Mesenchymal stem cell (in vitro differentiated cells and primary cell): ENCODE results near the gene ARAP2.

ENCODE experiments used
- DNase-seq: peaks from one replicate; pipeline ENCODE4 v3.0.0-alpha.2; 2013
- H2AFZ ChIP-seq: one replicate; pipeline ENCODE4 v1.6.1; 2013; ENCODE audit warnings: low read depth, mild to moderate bottlenecking, control low read depth, inconsistent platforms, low read length, moderate library complexity
- H2AK5ac ChIP-seq: 2 replicates; pipeline ENCODE4 v1.6.1; 2013; ENCODE audit warnings: low read length, moderate library complexity, mild to moderate bottlenecking, inconsistent platforms; ENCODE audit not compliant: severe bottlenecking
- H2BK120ac ChIP-seq: one replicate; pipeline ENCODE4 v1.6.1; 2013; ENCODE audit warnings: low read depth, mild to moderate bottlenecking, inconsistent platforms, low read length, moderate library complexity
- H2BK12ac ChIP-seq, 2 experiments: one replicate each; pipeline ENCODE4 v1.6.1; 2013; ENCODE audit warnings: inconsistent platforms in 2 of 2, low read length in 2 of 2, mild to moderate bottlenecking in 2 of 2, moderate library complexity in 2 of 2, control low read depth in 1 of 2
- H2BK15ac ChIP-seq: one replicate; pipeline ENCODE4 v1.6.1; 2013; ENCODE audit warnings: mild to moderate bottlenecking, low read depth, inconsistent platforms; ENCODE audit not compliant: poor library complexity, severe bottlenecking
- H2BK5ac ChIP-seq: 2 replicates; pipeline ENCODE4 v1.6.1; 2013; ENCODE audit warnings: low read depth, mild to moderate bottlenecking, low read length, control low read depth, inconsistent platforms; ENCODE audit not compliant: poor library complexity, severe bottlenecking
- H3K14ac ChIP-seq, 2 experiments: one replicate each; pipeline ENCODE4 v1.6.1; 2013; ENCODE audit warnings: inconsistent platforms in 2 of 2, low read length in 2 of 2, control low read depth in 1 of 2, mild to moderate bottlenecking in 1 of 2, moderate library complexity in 1 of 2
- H3K18ac ChIP-seq, 2 experiments: one replicate each; pipeline ENCODE4 v1.6.1; 2013; ENCODE audit warnings: inconsistent platforms in 2 of 2, low read length in 2 of 2, control low read depth in 1 of 2, low read depth in 1 of 2, mild to moderate bottlenecking in 1 of 2
- H3K23ac ChIP-seq, 2 experiments: one replicate each; pipeline ENCODE4 v1.6.1; 2013; ENCODE audit warnings: inconsistent platforms in 2 of 2, low read length in 2 of 2, mild to moderate bottlenecking in 2 of 2, moderate library complexity in 2 of 2, control low read depth in 1 of 2
- H3K27ac ChIP-seq: 2 replicates; pipeline ENCODE4 v1.5.1; 2013; ENCODE audit warnings: mild to moderate bottlenecking, moderate library complexity, low read length, control low read depth, inconsistent platforms; ENCODE audit not compliant: poor library complexity, severe bottlenecking
- H3K27me3 ChIP-seq, 2 experiments: 2 replicates each; pipeline versions ENCODE4 v1.6.1 to v1.7.0; 2013; ENCODE audit warnings: low read length in 2 of 2, mild to moderate bottlenecking in 2 of 2, moderate library complexity in 2 of 2, control low read depth in 1 of 2, inconsistent platforms in 1 of 2; ENCODE audit not compliant: control insufficient read depth in 1 of 2, insufficient read depth in 1 of 2
- H3K36me3 ChIP-seq, 2 experiments: 2 replicates each; pipeline versions ENCODE4 v1.6.1 to v1.7.0; 2013; ENCODE audit warnings: low read length in 2 of 2, control low read depth in 1 of 2, inconsistent platforms in 1 of 2, low read depth in 1 of 2, mild to moderate bottlenecking in 1 of 2; ENCODE audit not compliant: insufficient read depth in 2 of 2, control insufficient read depth in 1 of 2
- H3K4ac ChIP-seq, 2 experiments: one replicate each; pipeline ENCODE4 v1.6.1; 2013; ENCODE audit warnings: inconsistent platforms in 2 of 2, low read length in 2 of 2, mild to moderate bottlenecking in 2 of 2, moderate library complexity in 2 of 2, control low read depth in 1 of 2, low read depth in 1 of 2
- H3K4me1 ChIP-seq: 2 replicates; pipeline ENCODE4 v1.6.1; 2013; ENCODE audit warnings: low read depth, low read length, control low read depth; ENCODE audit not compliant: control insufficient read depth, insufficient read depth
- H3K4me2 ChIP-seq: 2 replicates; pipeline ENCODE4 v1.6.1; 2013; ENCODE audit warnings: low read length, mild to moderate bottlenecking, inconsistent platforms; ENCODE audit not compliant: poor library complexity, severe bottlenecking
- H3K4me3 ChIP-seq, 2 experiments: 2 replicates each; pipeline versions ENCODE4 v1.5.1 to v1.7.0; 2013; ENCODE audit warnings: low read length in 2 of 2, mild to moderate bottlenecking in 2 of 2, control low read depth in 1 of 2, low read depth in 1 of 2; ENCODE audit not compliant: insufficient read depth in 1 of 2
- H3K79me1 ChIP-seq: replicated peaks from 2 replicates; pipeline ENCODE4 v1.6.1; 2013; ENCODE audit warnings: mild to moderate bottlenecking, control low read depth, low read length, inconsistent platforms; ENCODE audit not compliant: poor library complexity, severe bottlenecking
- H3K9ac ChIP-seq: 2 replicates; pipeline ENCODE4 v1.7.0; 2013; ENCODE audit warnings: mild to moderate bottlenecking, low read length, moderate library complexity
- H3K9me3 ChIP-seq: 2 replicates; pipeline ENCODE4 v1.7.0; 2013; ENCODE audit warnings: mild to moderate bottlenecking, low read length; ENCODE audit not compliant: control insufficient read depth
- H4K8ac ChIP-seq: one replicate; pipeline ENCODE4 v1.6.1; 2013; ENCODE audit warnings: inconsistent platforms, mild to moderate bottlenecking, low read length, moderate library complexity
- H4K91ac ChIP-seq: one replicate; pipeline ENCODE4 v1.6.1; 2013; ENCODE audit warnings: mild to moderate bottlenecking, low read length, inconsistent platforms
- WGBS: methylation state at CpG from one replicate; pipeline ENCODE4 v1.1.7; 2013; ENCODE audit warnings: mixed read lengths; 5-methylcytosine and 5-hydroxymethylcytosine counted together

Gene ARAP2

DNA sequence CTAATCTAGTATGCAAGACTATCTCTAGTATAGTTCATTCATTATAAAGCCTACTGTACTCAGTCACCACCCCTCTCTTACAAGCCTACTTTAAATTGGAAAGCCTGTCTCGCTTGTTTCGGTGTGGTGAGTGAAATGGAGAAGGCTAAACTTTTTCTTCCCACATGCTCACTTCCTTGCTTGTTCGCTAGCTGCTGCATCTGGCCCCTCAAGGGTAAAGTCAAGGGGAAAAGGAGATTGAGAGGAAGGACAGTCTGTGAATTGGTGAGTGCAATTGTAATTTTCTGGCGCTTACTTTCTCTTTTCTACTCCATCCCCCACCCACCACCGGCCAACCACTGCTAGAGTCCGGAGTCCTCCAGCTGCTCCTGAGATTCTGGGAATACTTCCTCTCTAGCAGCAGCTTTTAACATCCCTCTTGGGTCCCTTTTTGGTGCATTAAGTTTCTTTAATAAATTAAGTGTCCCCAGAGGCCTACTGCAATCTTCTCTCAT, 12.1 kb upstream of the ARAP2 start:
- Histone ChIP-seq H3K4me3 (no peak overlapping the region), H3K79me1 (no peaks in the 10 kb centered on the region), H3K4me2 (no peak overlapping the region), H2BK15ac (no peak overlapping the region), H3K18ac (no peak overlapping the region), H2BK12ac (no peak overlapping the region), H3K27ac (no peak overlapping the region), H3K27me3 (no peaks in the 10 kb centered on the region), H3K4ac (no peak overlapping the region), H3K4me1 (peaks cover 3% of the 10 kb centered on the region), H2AFZ (no peak overlapping the region), H3K9ac (no peak overlapping the region), H2AK5ac (no peak overlapping the region), H4K91ac (no peak overlapping the region), H4K8ac (no peak overlapping the region), H2BK5ac (no peak overlapping the region), H3K36me3 (no peaks in the 10 kb centered on the region), H3K14ac (no peak overlapping the region), H3K23ac (no peak overlapping the region), H2BK120ac (no peak overlapping the region), H3K9me3 (no peaks in the 10 kb centered on the region)
- DNase-seq, result no peak
- WGBS, result 37% methylated on average over 2 of the region's 6 CpGs

DNA sequence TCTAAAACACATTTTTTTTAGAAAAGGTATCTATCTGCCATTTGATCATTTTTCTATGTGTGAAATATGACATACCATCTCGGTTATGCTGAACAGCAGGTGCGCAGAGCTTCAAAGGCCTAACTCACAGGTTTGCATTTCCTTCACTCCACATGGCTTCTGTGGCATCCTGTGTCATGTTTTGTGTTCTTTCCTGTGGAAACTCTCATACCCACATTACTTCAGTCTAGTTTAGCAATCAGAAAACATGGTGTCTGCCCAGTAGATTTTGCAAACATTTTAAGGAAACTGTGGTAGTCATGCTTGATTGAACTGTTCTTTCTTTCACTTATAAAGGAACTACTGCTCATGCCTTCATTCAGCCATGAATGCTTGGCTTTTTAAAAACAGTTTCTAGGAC, 11.3 kb upstream of the ARAP2 start:
- no peaks in the 10 kb centered on the region for H3K36me3 ChIP-seq
- H3K4me2 ChIP-seq, result no peak overlapping the region
- no peak overlapping the region for H3K14ac ChIP-seq
- 93% methylated on average over 2 of the region's 2 CpGs for WGBS
- no peak overlapping the region for H2BK15ac ChIP-seq
- H3K9ac ChIP-seq, result no peak overlapping the region
- no peak overlapping the region for H3K23ac ChIP-seq
- H4K91ac ChIP-seq, result no peak overlapping the region
- H2AFZ ChIP-seq, result no peak overlapping the region
- no peak overlapping the region for H2AK5ac ChIP-seq
- H3K9me3 ChIP-seq, result no peaks in the 10 kb centered on the region
- H3K79me1 ChIP-seq, result no peaks in the 10 kb centered on the region
- H4K8ac ChIP-seq, result no peak overlapping the region
- no peak overlapping the region for H3K4ac ChIP-seq
- H2BK120ac ChIP-seq, result no peak overlapping the region
- no peak overlapping the region for H2BK5ac ChIP-seq
- no peaks in the 10 kb centered on the region for H3K27me3 ChIP-seq
- H2BK12ac ChIP-seq, result no peak overlapping the region
- peaks cover 3% of the 10 kb centered on the region for H3K4me1 ChIP-seq
- no peak for DNase-seq
- H3K27ac ChIP-seq, result no peak overlapping the region
- no peak overlapping the region for H3K4me3 ChIP-seq
- H3K18ac ChIP-seq, result no peak overlapping the region

DNA sequence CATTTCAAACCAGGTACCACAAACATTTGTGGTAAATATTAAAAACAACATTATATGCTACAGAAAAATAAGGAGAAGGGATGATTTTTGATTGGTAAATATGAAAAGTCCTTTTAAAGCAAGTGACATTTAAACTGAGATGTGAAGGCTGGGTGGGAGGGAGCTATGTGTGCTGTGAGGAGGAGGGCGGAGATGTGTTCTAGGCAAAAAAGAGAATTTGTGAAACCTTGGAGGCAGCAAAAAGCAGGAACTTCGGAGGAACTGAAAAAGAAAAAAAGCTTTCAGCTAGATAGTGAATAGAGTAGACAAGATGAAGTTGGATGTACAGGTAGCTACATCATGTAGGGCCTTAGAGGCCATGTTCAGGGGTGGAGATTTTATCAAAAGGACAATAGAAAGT, 10.1 kb upstream of the ARAP2 start:
- no peak overlapping the region for H3K4me3 ChIP-seq
- no peak overlapping the region for H2BK5ac ChIP-seq
- no peak overlapping the region for H3K4me2 ChIP-seq
- H4K8ac ChIP-seq, result no peak overlapping the region
- H4K91ac ChIP-seq, result no peak overlapping the region
- H3K9me3 ChIP-seq, result no peaks in the 10 kb centered on the region
- H3K27me3 ChIP-seq, result no peaks in the 10 kb centered on the region
- no peak overlapping the region for H2AFZ ChIP-seq
- H3K9ac ChIP-seq, result no peak overlapping the region
- no peak for DNase-seq
- no peak overlapping the region for H3K14ac ChIP-seq
- WGBS, result 78% methylated on average over 2 of the region's 2 CpGs
- H2BK120ac ChIP-seq, result no peak overlapping the region
- no peak overlapping the region for H3K27ac ChIP-seq
- H2AK5ac ChIP-seq, result no peak overlapping the region
- H3K36me3 ChIP-seq, result no peaks in the 10 kb centered on the region
- peaks cover 3% of the 10 kb centered on the region for H3K4me1 ChIP-seq
- H3K23ac ChIP-seq, result no peak overlapping the region
- no peak overlapping the region for H3K4ac ChIP-seq
- no peaks in the 10 kb centered on the region for H3K79me1 ChIP-seq
- H2BK15ac ChIP-seq, result no peak overlapping the region
- H3K18ac ChIP-seq, result no peak overlapping the region
- H2BK12ac ChIP-seq, result no peak overlapping the region

DNA sequence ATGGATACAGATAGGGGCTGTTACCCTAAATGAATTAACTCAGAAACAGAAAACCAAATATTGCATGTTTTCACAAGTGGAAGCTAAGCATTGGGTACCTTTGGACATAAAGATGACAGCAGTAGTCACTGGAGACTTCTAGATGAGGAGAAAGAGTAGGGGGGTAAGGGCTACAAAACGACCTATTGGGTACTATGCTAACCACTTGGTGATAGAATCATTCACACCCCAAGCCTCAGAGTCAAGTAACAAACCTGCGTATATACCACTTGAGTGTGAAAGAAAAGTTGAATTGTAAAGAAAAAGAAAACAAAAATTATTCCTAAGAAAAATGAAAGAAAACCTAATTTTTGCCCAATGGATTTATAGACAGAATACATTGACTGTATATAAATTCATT, 7.7 kb upstream of the ARAP2 start:
- Histone ChIP-seq H2BK12ac (no peak overlapping the region), H2AK5ac (no peak overlapping the region), H4K8ac (no peak overlapping the region), H3K18ac (no peak overlapping the region), H3K4ac (no peak overlapping the region), H3K4me3 (no peak overlapping the region), H3K23ac (no peak overlapping the region), H3K9ac (no peak overlapping the region), H3K4me1 (peaks cover 3% of the 10 kb centered on the region), H2BK15ac (no peak overlapping the region), H3K79me1 (no peaks in the 10 kb centered on the region), H2BK5ac (no peak overlapping the region), H3K14ac (no peak overlapping the region), H2BK120ac (no peak overlapping the region), H2AFZ (no peak overlapping the region), H4K91ac (no peak overlapping the region), H3K27ac (no peak overlapping the region), H3K9me3 (no peaks in the 10 kb centered on the region), H3K27me3 (no peaks in the 10 kb centered on the region), H3K36me3 (no peaks in the 10 kb centered on the region), H3K4me2 (no peak overlapping the region)
- no CpG with 5 or more reads among the region's 2 CpGs for WGBS
- DNase-seq, result no peak
